ENCODE data around the gene ATG9A. TPM values are rescaled to one million over a fixed set of nuclear protein-coding genes. Genes with fewer than 3 reads are reported as not detected.
A peak's percentile ranks its signal among the peaks of the same experiment; 100 is the strongest.

ATG9A gene
- total and polyA plus RNA-seq, 9 of the 15 experiments (the other 6 are each of a cell fraction or from before 2014, with no cell fraction given) = 0.25 to 65.6 (median 23.4) TPM

DNA sequence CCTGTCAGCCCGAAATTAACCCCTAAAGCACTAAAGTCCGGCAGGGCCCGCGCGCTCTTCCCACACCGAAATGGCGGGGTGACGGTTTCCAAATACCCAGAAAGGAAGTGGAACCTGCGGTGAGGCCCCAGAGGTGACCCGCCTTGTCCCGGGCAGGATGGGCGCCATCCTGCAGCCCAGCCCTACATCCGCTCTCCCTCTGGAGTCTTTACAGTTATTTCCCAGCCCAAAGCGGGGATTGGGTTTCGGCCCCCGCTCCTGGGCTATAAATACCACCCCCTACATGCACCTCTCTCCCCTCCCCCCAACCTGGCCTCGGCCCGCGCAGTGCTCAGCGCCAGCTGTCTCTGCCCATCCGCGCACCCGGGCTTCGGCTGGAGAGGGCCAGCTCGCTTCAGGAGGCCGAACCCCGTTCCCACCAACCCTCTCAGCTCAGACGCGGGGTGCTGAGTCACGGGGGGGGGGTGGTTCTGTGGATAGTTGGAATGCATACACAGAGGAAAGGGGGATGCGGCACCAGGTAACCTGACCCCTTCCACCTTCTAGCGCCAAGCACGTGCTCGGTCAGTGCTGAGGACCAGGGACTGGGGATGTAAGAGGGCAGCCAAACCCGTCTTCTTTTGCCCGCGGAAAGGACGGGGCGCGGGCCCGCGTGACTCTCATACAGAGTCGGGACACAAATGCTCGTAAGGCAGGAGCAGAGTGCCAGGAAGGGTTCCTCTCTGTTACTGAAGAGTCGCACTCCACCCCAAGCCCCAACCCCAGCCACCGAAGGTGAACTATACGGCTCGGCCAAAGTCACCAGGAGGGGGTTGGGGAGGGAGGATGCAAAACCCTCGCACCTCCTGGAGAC is 23.7 kb upstream of the ATG9A start, which contains the start of gene TUBA4B:
Gene TUBA4B, plus strand, starts transcription at position 344 of the 853 bp plus-strand sequence. Its CDS starts 165 bp downstream, at position 509.
- BruUV-seq (replicated peaks) = TSS peak; percentile 56
- FAIRE-seq = no peak
- Histone ChIP-seq H3K27ac (ENCODE audit: extremely low read depth, low read depth, low read length) (peak within 1 kb of the TSS; percentile 75), H3K4me1 (replicated peaks in 1 of 2; ENCODE audit: control insufficient read depth in 2 of 2, insufficient read depth in 2 of 2, low read length in 2 of 2) (peaks cover 18 to 47% of the 10 kb centered on the region in 2 experiments; a peak in 4 of 5 replicates), H4K20me1 (replicated peaks; ENCODE audit: control insufficient read depth, insufficient read depth, low read length) (0 out of 2 replicates have a peak, but pooled peaks cover 3% of the 10 kb centered on the region), H3K79me2 (ENCODE audit: control insufficient read depth, insufficient read depth, low read length) (peaks cover 24% of the 10 kb centered on the region), H3K36me3 (ENCODE audit: control insufficient read depth, insufficient read depth, low read length) (peaks cover 40% of the 10 kb centered on the region; the same call in 2 of the 3 replicates), H3K9ac (ENCODE audit: insufficient read depth in 1 of 2, low read depth in 2 of 2, low read length in 2 of 2) (peak within 1 kb of the TSS; percentile 71 to 92), H3K9me1 (ENCODE audit: control insufficient read depth, insufficient read depth, low read length) (no peaks in the 10 kb centered on the region), H3K4me3 (peak within 1 kb of the TSS; percentile 58), H3K27me3 (ENCODE audit: control insufficient read depth in 2 of 2, insufficient read depth in 2 of 2, low read length in 2 of 2) (0 out of 5 replicates have a peak, but pooled peaks cover 0 to 4% of the 10 kb centered on the region in 2 experiments), H2AFZ (ENCODE audit: low read depth, low read length) (peak within 1 kb of the TSS; percentile 88), H3K9me3 (replicated peaks; ENCODE audit: control insufficient read depth, insufficient read depth, low read depth, low read length) (no peaks in the 10 kb centered on the region), H3K4me2 (ENCODE audit: insufficient read depth, low read length) (peak within 1 kb of the TSS; percentile 82)
- intact Hi-C loops (cut with micrococcal nuclease) (loop anchor here (2.0 kb wide), 1 partner anchor 26 kb away; the partner anchor contains the start of gene DNAJB2), in situ Hi-C loops (cut with MboI) (no loop called here)
- POLR2A ChIA-PET = interaction anchor here (0.6 to 2.0 kb wide), 8 partner anchors 8 to 346 kb away, joined by 3 to 8 read pairs (median 4); partner anchors contain the start of genes DNAJB2, GLB1L and STK16
- CTCF ChIA-PET (ENCODE audit: low intra/inter-chr PET ratio) = no interaction called here
- 3% methylated on average over 28 of the region's 49 CpGs for WGBS (ENCODE audit: insufficient coverage, low coverage, missing lambda C conversion rate)
- ATAC-seq = peak; percentile 50
- DNase-seq (ENCODE audit: extremely low read depth in 1 of 4, low spot score in 3 of 4) = peak; percentile 46 to 65 (median 54)
- TF ChIP-seq KDM5B (IDR thresholded peaks at IDR 0.05; ENCODE audit: insufficient replicate concordance, low read depth, low read length) (no peak), TEAD1 (CRISPR knock-in tag; IDR thresholded peaks at IDR 0.05) (0 out of 4 replicates have a peak, but pooled peaks of 1 of the 2 experiments have one; percentile 20), SP1 (CRISPR knock-in tag; IDR thresholded peaks at IDR 0.05) (no peak; the same call in 1 of the 2 replicates), ZNF655 (CRISPR knock-in tag; IDR thresholded peaks at IDR 0.05) (no peak), SRSF7 (optimal IDR thresholded peaks at IDR 0.05; ENCODE audit: low read depth, low read length) (no peak), ZNF316 (IDR thresholded peaks at IDR 0.05) (peak; percentile 52), ETV1 (tag; conservative IDR thresholded peaks at IDR 0.05; ENCODE audit: low read depth) (0 out of 2 replicates have a peak, but pooled peaks have one; percentile 4), USF1 (CRISPR knock-in tag; IDR thresholded peaks at IDR 0.05) (no peak), DPF2 (IDR thresholded peaks at IDR 0.05) (0 out of 2 replicates have a peak, but pooled peaks have one; percentile 3), ZNF695 (CRISPR knock-in tag; IDR thresholded peaks at IDR 0.05) (no peak)
- TF ChIP-seq, protein P1, sequence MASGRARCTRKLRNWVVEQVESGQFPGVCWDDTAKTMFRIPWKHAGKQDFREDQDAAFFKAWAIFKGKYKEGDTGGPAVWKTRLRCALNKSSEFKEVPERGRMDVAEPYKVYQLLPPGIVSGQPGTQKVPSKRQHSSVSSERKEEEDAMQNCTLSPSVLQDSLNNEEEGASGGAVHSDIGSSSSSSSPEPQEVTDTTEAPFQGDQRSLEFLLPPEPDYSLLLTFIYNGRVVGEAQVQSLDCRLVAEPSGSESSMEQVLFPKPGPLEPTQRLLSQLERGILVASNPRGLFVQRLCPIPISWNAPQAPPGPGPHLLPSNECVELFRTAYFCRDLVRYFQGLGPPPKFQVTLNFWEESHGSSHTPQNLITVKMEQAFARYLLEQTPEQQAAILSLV (tag; IDR thresholded peaks at IDR 0.05) = no peak
